Stomach (tissue), 9 donors: Measurements from ENCODE around the gene PLEKHA6. TPM values are rescaled to one million over a fixed set of nuclear protein-coding genes. Genes with fewer than 3 reads are reported as not detected.
"Not testable (repeated sequence)": the region's sequence is repeated elsewhere in the genome, so short reads cannot be mapped to it uniquely, and the experiment has no call there.

Experiments
- DNase-seq, 2 donors: peaks; one replicate each; pipeline versions ENCODE4 v3.0.0 to v3.0.0-alpha.2; 2013 to 2019
- H3K27ac ChIP-seq, 5 donors: fragments of 200-600 bp in 4 of 5; sonication (generic) in 4 of 5; one replicate each; pipeline ENCODE4 v1.5.1; 2013 to 2019; ENCODE audit warnings: mild to moderate bottlenecking in 1 of 5, moderate library complexity in 1 of 5
- H3K27me3 ChIP-seq, 3 donors: fragments of 200-600 bp; sonication (generic); one replicate each; pipeline ENCODE4 v1.5.1; 2017 to 2019; ENCODE audit warnings: mixed run types in 1 of 3
- H3K36me3 ChIP-seq, 4 donors: fragments of 200-600 bp; sonication (generic); 1 replicate in 3 of 4; 2 replicates in 1 of 4; pipeline ENCODE4 v1.5.1; 2016 to 2019
- H3K4me1 ChIP-seq, 4 donors: fragments of 200-600 bp; sonication (generic); one replicate each; pipeline ENCODE4 v1.5.1; 2016 to 2019
- H3K4me3 ChIP-seq, 4 donors: fragments of 200-600 bp; sonication (generic) in 3 of 4; one replicate each; pipeline ENCODE4 v1.5.1; 2016 to 2019; ENCODE audit warnings: mild to moderate bottlenecking in 1 of 4
- H3K9me3 ChIP-seq, 4 donors: fragments of 200-600 bp; sonication (generic); one replicate each; pipeline ENCODE4 v1.5.1; 2016 to 2019
- CTCF ChIP-seq, 7 experiments: fragments of 450-650 bp in 4 of 7; fragments of 200-600 bp in 3 of 7; sonication (generic) in 3 of 7; IDR thresholded peaks; one replicate each; pipeline ENCODE4 v1.5.1; 2016 to 2019; ENCODE audit warnings: antibody characterized with exemption in 7 of 7, control low read depth in 2 of 7, mild to moderate bottlenecking in 1 of 7
- EP300 ChIP-seq: sonication (generic); formaldehyde crosslinking; IDR thresholded peaks from one replicate; pipeline ENCODE4 v1.6.1; 2017; ENCODE audit warnings: antibody characterized with exemption
- POLR2A ChIP-seq, 4 donors: fragments of 450-650 bp; IDR thresholded peaks; one replicate each; pipeline ENCODE4 v1.6.1; 2016; ENCODE audit warnings: antibody characterized with exemption in 4 of 4, control low read depth in 2 of 4, mild to moderate bottlenecking in 1 of 4, moderate library complexity in 1 of 4
- POLR2AphosphoS5 ChIP-seq, 3 donors: sonication (generic); formaldehyde crosslinking; IDR thresholded peaks; one replicate each; pipeline ENCODE4 v1.6.1; 2016; ENCODE audit warnings: antibody characterized with exemption in 3 of 3
- WGBS, 5 donors: extraction: QIAGEN DNeasy Blood & Tissue Kit in 3 of 5; methylation state at CpG; one replicate each; pipeline versions ENCODE4 v1.1.5 to v1.1.7; 2013 to 2018; 5-methylcytosine and 5-hydroxymethylcytosine counted together
- intact Hi-C: fragments of 100-400 bp; cut with DNase I; formaldehyde crosslinking; loops from one replicate; pipeline ENCODE4 v1.15.1; 2023; ENCODE audit warnings: low total_unique reads
- polyA plus RNA-seq, 3 donors: library from polyadenylated mRNA; stranded (reverse); fragments of 200-250 nt; gene quantifications; one replicate each; pipeline ENCODE4 v1.2.3, GENCODE V29; 2013
- total RNA-seq, 5 donors: library from RNA; depleted of rRNA; stranded (reverse); fragments of >200 nt; gene quantifications; one replicate each; pipeline versions ENCODE4 v1.1.0 to v1.2.3, GENCODE V29; 2014 to 2016
- donor health status: healthy with polysubstance abuse.
- donor health status: Bipolar disorder and iron deficiency.
- donor health status: healthy.

Gene PLEKHA6
- total and polyA plus RNA-seq, 8 donors: 6.4 to 97.9 (median 34.8) TPM

GRCh38 chr1:204316164-204316563 is 43.6 kb downstream of the PLEKHA6 start:
- no peaks in the 10 kb centered on the region for H3K9me3 ChIP-seq
- peaks cover 18 to 55% (median 49%) of the 10 kb centered on the region in 4 donors for H3K4me1 ChIP-seq
- H3K27ac ChIP-seq: no peak overlapping the region
- no peaks in the 10 kb centered on the region for H3K27me3 ChIP-seq
- H3K4me3 ChIP-seq: no peak overlapping the region
- intact Hi-C loops: no loop called here
- 63 to 78% (median 70%) methylated on average over 6 of the region's 6 CpGs for WGBS, 5 donors
- no peak for TF ChIP-seq EP300
- no peak for TF ChIP-seq CTCF (IDR thresholded peaks at IDR 0.05)
- no peak for TF ChIP-seq POLR2A (IDR thresholded peaks at IDR 0.05)
- TF ChIP-seq POLR2AphosphoS5 (IDR thresholded peaks at IDR 0.05): no peak
- DNase-seq: no peak
- no peaks in the 10 kb centered on the region for H3K36me3 ChIP-seq

- Histone ChIP-seq H3K4me3 (no peak overlapping the region), H3K9me3 (no peaks in the 10 kb centered on the region), H3K27ac (peak overlapping the region in 3 of 5 donors; percentile 22 to 39 (median 32)), H3K4me1 (peaks cover 8 to 49% (median 39%) of the 10 kb centered on the region in 4 donors), H3K36me3 (no peaks in the 10 kb centered on the region), H3K27me3 (no peaks in the 10 kb centered on the region)
- TF ChIP-seq EP300 (no peak), POLR2AphosphoS5 (IDR thresholded peaks at IDR 0.05) (no peak), POLR2A (IDR thresholded peaks at IDR 0.05) (no peak), CTCF (IDR thresholded peaks at IDR 0.05) (no peak)
- no peak for DNase-seq
- WGBS, 5 donors: 69 to 78% (median 71%) methylated on average over 12 of the region's 12 CpGs
- intact Hi-C loops: no loop called here
These were observed 44.7 kb downstream of the PLEKHA6 start for GRCh38 chr1:204314893-204315658.

- TF ChIP-seq POLR2AphosphoS5 (IDR thresholded peaks at IDR 0.05) (no peak), POLR2A (IDR thresholded peaks at IDR 0.05) (no peak), EP300 (no peak), CTCF (IDR thresholded peaks at IDR 0.05) (no peak)
- Histone ChIP-seq H3K4me1 (peaks cover under 1 to 42% (median 34%) of the 10 kb centered on the region in 4 donors), H3K9me3 (no peaks in the 10 kb centered on the region), H3K27ac (peak overlapping the region in 3 of 5 donors; percentile 22 to 39 (median 32)), H3K4me3 (peak overlapping the region in 1 of 4 donors; percentile 16), H3K36me3 (no peaks in the 10 kb centered on the region), H3K27me3 (no peaks in the 10 kb centered on the region)
- 56 to 68% (median 65%) methylated on average over 7 of the region's 7 CpGs for WGBS, 5 donors
- no peak for DNase-seq
- intact Hi-C loops: no loop called here
These were observed 45.4 kb downstream of the PLEKHA6 start for GRCh38 chr1:204314171-204314892.

GRCh38 chr1:204313675-204314074 is 46.1 kb downstream of the PLEKHA6 start:
- DNase-seq: no peak
- intact Hi-C loops: no loop called here
- H3K36me3 ChIP-seq: no peaks in the 10 kb centered on the region
- no peak for TF ChIP-seq EP300
- TF ChIP-seq POLR2AphosphoS5 (IDR thresholded peaks at IDR 0.05): no peak
- no peak for TF ChIP-seq POLR2A (IDR thresholded peaks at IDR 0.05)
- no peak for TF ChIP-seq CTCF (IDR thresholded peaks at IDR 0.05)
- H3K27ac ChIP-seq: peak overlapping the region in 1 of 5 donors; percentile 39
- no peaks in the 10 kb centered on the region for H3K27me3 ChIP-seq
- no peaks in the 10 kb centered on the region for H3K9me3 ChIP-seq
- H3K4me3 ChIP-seq: peak overlapping the region in 1 of 4 donors; percentile 16
- H3K4me1 ChIP-seq: peaks cover 0 to 41% (median 32%) of the 10 kb centered on the region in 4 donors
- 21 to 42% (median 35%) methylated on average over 3 to 4 of the region's 4 CpGs for WGBS, 5 donors

- DNase-seq, H3K27ac ChIP-seq, H3K27me3 ChIP-seq, H3K4me3 ChIP-seq, H3K9me3 ChIP-seq, H3K36me3 ChIP-seq, intact Hi-C loops: not testable (repeated sequence)
- WGBS, 5 donors: 91 to 95% (median 94%) methylated on average over 4 of the region's 4 CpGs
- peaks cover 17 to 49% (median 45%) of the 10 kb centered on the region in 4 donors for H3K4me1 ChIP-seq
These were observed 48.8 kb downstream of the PLEKHA6 start for GRCh38 chr1:204310970-204311369.
